PC-3 (cell line): ENCODE data around the gene GULP1.

Experiments
- EZH2phosphoT487 ChIP-seq: fragments of 300-600 bp; sonication (generic); IDR thresholded peaks from 2 replicates; pipeline ENCODE4 v1.6.1; 2018; ENCODE audit warnings: mild to moderate bottlenecking, antibody characterized with exemption, low read length, borderline replicate concordance
- TF ChIP-seq, protein P1 (sequence below): fragments of 300-600 bp; sonication (generic); conservative IDR thresholded peaks from 2 replicates; pipeline ENCODE4 v1.5.1; 2017; ENCODE audit warnings: antibody characterized with exemption, low read depth, mild to moderate bottlenecking, low read length

- TF ChIP-seq, protein P1, sequence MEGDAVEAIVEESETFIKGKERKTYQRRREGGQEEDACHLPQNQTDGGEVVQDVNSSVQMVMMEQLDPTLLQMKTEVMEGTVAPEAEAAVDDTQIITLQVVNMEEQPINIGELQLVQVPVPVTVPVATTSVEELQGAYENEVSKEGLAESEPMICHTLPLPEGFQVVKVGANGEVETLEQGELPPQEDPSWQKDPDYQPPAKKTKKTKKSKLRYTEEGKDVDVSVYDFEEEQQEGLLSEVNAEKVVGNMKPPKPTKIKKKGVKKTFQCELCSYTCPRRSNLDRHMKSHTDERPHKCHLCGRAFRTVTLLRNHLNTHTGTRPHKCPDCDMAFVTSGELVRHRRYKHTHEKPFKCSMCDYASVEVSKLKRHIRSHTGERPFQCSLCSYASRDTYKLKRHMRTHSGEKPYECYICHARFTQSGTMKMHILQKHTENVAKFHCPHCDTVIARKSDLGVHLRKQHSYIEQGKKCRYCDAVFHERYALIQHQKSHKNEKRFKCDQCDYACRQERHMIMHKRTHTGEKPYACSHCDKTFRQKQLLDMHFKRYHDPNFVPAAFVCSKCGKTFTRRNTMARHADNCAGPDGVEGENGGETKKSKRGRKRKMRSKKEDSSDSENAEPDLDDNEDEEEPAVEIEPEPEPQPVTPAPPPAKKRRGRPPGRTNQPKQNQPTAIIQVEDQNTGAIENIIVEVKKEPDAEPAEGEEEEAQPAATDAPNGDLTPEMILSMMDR = no peak
- no peak for TF ChIP-seq EZH2phosphoT487
Measured at GRCh38 chr2:188379748-188380147, 88.1 kb downstream of the GULP1 start.
